PC-9 (cell line): ENCODE data around the gene MASP1. TPM values are rescaled to one million over a fixed set of nuclear protein-coding genes. Genes with fewer than 3 reads are reported as not detected.

ENCODE experiments used
- BruUV-seq: library from RNA; stranded (reverse); fragments of 400-500 nt; replicated peaks from 2 replicates; lab custom pipeline; 2021; lab: Mats Ljungman, UMichigan
- CTCF ChIA-PET: fragments of 300-600 bp; sonication (Branson Sonifier 250); formaldehyde crosslinking; loops from one replicate; lab custom pipeline; 2022; ENCODE audit warnings: antibody characterized with exemption; lab: Charles Lee
- POLR2A ChIA-PET: fragments of 300-600 bp; sonication (Branson Sonifier 250); formaldehyde crosslinking; loops from one replicate; lab custom pipeline; 2022; ENCODE audit warnings: antibody characterized with exemption; ENCODE audit not compliant: unreplicated experiment; lab: Charles Lee
- DNase-seq, 2 experiments: peaks; one replicate each; pipeline versions ENCODE4 v3.0.0 to v3.0.0-alpha.2; 2015 to 2022; ENCODE audit warnings: mixed read lengths in 1 of 2
- H2AFZ ChIP-seq: fragments of 200-600 bp; sonication (generic); 2 replicates; pipeline ENCODE4 v1.8.1; 2017; ENCODE audit warnings: antibody characterized with exemption
- H3F3A ChIP-seq: fragments of 200-600 bp; sonication (generic); 2 replicates; pipeline ENCODE4 v1.8.1; 2017; ENCODE audit warnings: antibody characterized with exemption, mild to moderate bottlenecking, low read depth; ENCODE audit not compliant: insufficient read depth
- H3K27ac ChIP-seq: fragments of 200-600 bp; sonication (generic); 2 replicates; pipeline ENCODE4 v1.6.1; 2016; ENCODE audit warnings: mixed run types
- H3K27me3 ChIP-seq: fragments of 200-600 bp; sonication (generic); 2 replicates; pipeline ENCODE4 v1.6.1; 2016; ENCODE audit warnings: low read depth, mixed run types; ENCODE audit not compliant: insufficient read depth
- H3K36me3 ChIP-seq: fragments of 200-600 bp; sonication (generic); 2 replicates; pipeline ENCODE4 v1.6.1; 2016; ENCODE audit warnings: low read depth, mixed run types
- H3K4me1 ChIP-seq: fragments of 200-600 bp; sonication (generic); replicated peaks from 2 replicates; pipeline ENCODE4 v1.6.1; 2016; ENCODE audit warnings: mixed run types; ENCODE audit not compliant: insufficient read depth
- H3K4me2 ChIP-seq: fragments of 200-600 bp; sonication (generic); 2 replicates; pipeline ENCODE4 v1.6.1; 2017; ENCODE audit warnings: mixed run types
- H3K4me3 ChIP-seq: fragments of 200-600 bp; sonication (generic); 2 replicates; pipeline ENCODE4 v1.6.1; 2016; ENCODE audit warnings: mixed run types
- H3K79me2 ChIP-seq: fragments of 200-600 bp; sonication (generic); 2 replicates; pipeline ENCODE4 v1.6.1; 2017; ENCODE audit warnings: low read depth, mixed run types
- H3K9me2 ChIP-seq: fragments of 200-600 bp; sonication (generic); 2 replicates; pipeline ENCODE4 v1.8.1; 2017; ENCODE audit warnings: mild to moderate bottlenecking; ENCODE audit not compliant: insufficient read depth
- H3K9me3 ChIP-seq: fragments of 200-600 bp; sonication (generic); 2 replicates; pipeline ENCODE4 v1.8.1; 2016; ENCODE audit warnings: low read depth; ENCODE audit not compliant: insufficient read depth
- H4K20me1 ChIP-seq: fragments of 200-600 bp; sonication (generic); 2 replicates; pipeline ENCODE4 v1.8.1; 2017; ENCODE audit not compliant: insufficient read depth
- CTCF ChIP-seq: fragments of 200-600 bp; sonication (generic); conservative IDR thresholded peaks from 2 replicates; pipeline ENCODE4 v1.6.1; 2017; ENCODE audit warnings: mixed run types, antibody characterized with exemption, mild to moderate bottlenecking, moderate library complexity
- EZH2 ChIP-seq: fragments of 200-600 bp; sonication (generic); IDR thresholded peaks from 2 replicates; pipeline ENCODE4 v1.8.0; 2017; ENCODE audit warnings: antibody characterized with exemption, low read depth
- intact Hi-C: fragments of 100-400 bp; cut with micrococcal nuclease; formaldehyde crosslinking; loops from one replicate; pipeline ENCODE4 v1.10.0; 2022; ENCODE audit not compliant: unreplicated experiment
- total RNA-seq: library from RNA; stranded (reverse); gene quantifications from 2 replicates; pipeline ENCODE4 v1.2.3, GENCODE V29; 2021

The MASP1 gene
- total RNA-seq, 1 experiment from 2014 or later, result not detected

DNA sequence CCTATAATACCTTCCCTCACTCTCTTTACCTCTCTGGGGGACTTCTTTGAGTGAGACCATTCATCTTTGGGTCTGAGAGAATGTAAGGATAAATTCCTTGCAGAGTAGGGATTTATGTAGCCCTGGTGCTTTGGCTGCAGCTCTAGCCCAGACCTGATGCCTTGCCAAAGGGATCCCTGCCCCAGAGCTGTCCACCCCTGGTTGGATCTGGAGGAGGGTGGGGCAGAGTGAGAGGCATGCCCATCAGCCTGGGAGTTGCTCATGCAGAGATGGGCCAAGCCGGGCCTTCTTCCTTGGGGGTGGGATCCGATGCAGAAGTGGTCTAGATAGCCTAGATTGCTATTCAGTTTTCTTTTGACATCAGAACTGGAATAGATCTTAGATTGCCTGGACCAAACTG is 62.8 kb downstream of the MASP1 start:
- Histone ChIP-seq H3K36me3 (no peaks in the 10 kb centered on the region), H3K4me3 (no peak overlapping the region), H3K4me2 (no peak overlapping the region), H3K27ac (no peak overlapping the region), H3F3A (peaks cover 4% of the 10 kb centered on the region; the same call in 1 of the 2 replicates), H2AFZ (no peak overlapping the region), H4K20me1 (no peaks in the 10 kb centered on the region), H3K4me1 (peaks cover 18% of the 10 kb centered on the region), H3K27me3 (peaks cover 44% of the 10 kb centered on the region), H3K9me3 (no peaks in the 10 kb centered on the region), H3K79me2 (no peaks in the 10 kb centered on the region), H3K9me2 (no peaks in the 10 kb centered on the region)
- no TSS peak for BruUV-seq
- ChIA-PET CTCF (interaction anchor here (0.6 kb wide), 3 partner anchors 89 to 1695 kb away, joined by 3 to 6 read pairs (median 5); partner anchors contain the start of gene RPL39L), POLR2A (no interaction called here)
- TF ChIP-seq EZH2, result no peak
- TF ChIP-seq CTCF, result no peak
- intact Hi-C loops, result loop anchor here (5.0 kb wide), 1 partner anchor 34 kb away; no protein-coding TSS in a partner anchor
- no peak for DNase-seq

GRCh38 chr3:187227658-187228258 is 63.8 kb downstream of the MASP1 start:
- TF ChIP-seq EZH2, result no peak
- TF ChIP-seq CTCF, result no peak
- no peaks in the 10 kb centered on the region for H3K79me2 ChIP-seq
- no peaks in the 10 kb centered on the region for H4K20me1 ChIP-seq
- no peaks in the 10 kb centered on the region for H3K9me2 ChIP-seq
- H3K4me1 ChIP-seq, result peaks cover 24% of the 10 kb centered on the region
- H3K4me2 ChIP-seq, result 0 out of 2 replicates have a peak overlapping the region, but pooled peaks have one; percentile 1
- no TSS peak for BruUV-seq
- H3K9me3 ChIP-seq, result no peaks in the 10 kb centered on the region
- H3K27ac ChIP-seq, result no peak overlapping the region
- no peak overlapping the region for H3K4me3 ChIP-seq
- ChIA-PET POLR2A (no interaction called here), CTCF (interaction anchor here (0.6 kb wide), 2 partner anchors 88 to 358 kb away, joined by 3 to 6 read pairs; partner anchors contain the start of gene RPL39L)
- H2AFZ ChIP-seq, result no peak overlapping the region
- H3F3A ChIP-seq, result peaks cover 10% of the 10 kb centered on the region; the same call in 1 of the 2 replicates
- H3K27me3 ChIP-seq, result peaks cover 34% of the 10 kb centered on the region
- peak; percentile 58 to 78 for DNase-seq
- intact Hi-C loops, result loop anchor here (5.0 kb wide), 1 partner anchor 35 kb away; no protein-coding TSS in a partner anchor
- H3K36me3 ChIP-seq, result no peaks in the 10 kb centered on the region

DNA sequence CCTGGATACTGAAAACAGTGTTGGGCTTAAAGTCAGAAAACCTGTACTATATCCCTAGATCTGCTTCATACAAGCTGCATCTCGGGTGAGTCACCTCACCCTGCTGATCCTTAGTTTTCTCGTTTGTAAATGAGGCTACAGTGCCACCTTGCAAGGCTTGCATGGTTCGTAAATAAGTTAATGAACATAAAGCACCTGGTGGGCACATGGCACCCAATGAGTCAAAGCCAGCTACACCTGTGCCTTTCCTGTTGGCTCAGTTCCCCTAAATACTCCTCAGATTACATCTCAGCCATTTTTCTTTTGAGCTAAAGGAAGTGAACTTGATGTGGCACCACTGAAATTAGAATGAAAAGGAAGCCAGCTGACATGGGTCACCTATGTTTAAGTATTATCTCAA is 67.7 kb downstream of the MASP1 start:
- H3K27ac ChIP-seq, result no peak overlapping the region
- no peak overlapping the region for H3K4me3 ChIP-seq
- TF ChIP-seq CTCF, result no peak
- peaks cover 24% of the 10 kb centered on the region for H3K4me1 ChIP-seq
- no TSS peak for BruUV-seq
- no peaks in the 10 kb centered on the region for H3K79me2 ChIP-seq
- peak overlapping the region; percentile 42 for H3K4me2 ChIP-seq
- H3F3A ChIP-seq, result peaks cover 10% of the 10 kb centered on the region; the same call in 1 of the 2 replicates
- peak; percentile 74 to 91 for DNase-seq
- no peaks in the 10 kb centered on the region for H3K36me3 ChIP-seq
- no peaks in the 10 kb centered on the region for H3K9me3 ChIP-seq
- POLR2A ChIA-PET, result no interaction called here
- no peaks in the 10 kb centered on the region for H4K20me1 ChIP-seq
- peak overlapping the region; percentile 64 for H2AFZ ChIP-seq
- H3K9me2 ChIP-seq, result no peaks in the 10 kb centered on the region
- CTCF ChIA-PET, result interaction anchor here (0.5 to 2.0 kb wide), 11 partner anchors 37 to 1264 kb away, joined by 3 to 14 read pairs (median 4); no protein-coding TSS in a partner anchor
- intact Hi-C loops, result loop anchor here (5.0 kb wide), 3 partner anchors 74 to 376 kb away; no protein-coding TSS in a partner anchor
- no peaks in the 10 kb centered on the region for H3K27me3 ChIP-seq
